Effector CD8-positive, alpha-beta T cell (primary cell): Measurements from ENCODE around the gene KIF26B.
"Not testable (repeated sequence)": the region's sequence is repeated elsewhere in the genome, so short reads cannot be mapped to it uniquely, and the experiment has no call there.

ENCODE experiments used
- DNase-seq: peaks from one replicate; lab custom pipeline; 2025; lab: John Stamatoyannopoulos, UW

Gene KIF26B

DNA sequence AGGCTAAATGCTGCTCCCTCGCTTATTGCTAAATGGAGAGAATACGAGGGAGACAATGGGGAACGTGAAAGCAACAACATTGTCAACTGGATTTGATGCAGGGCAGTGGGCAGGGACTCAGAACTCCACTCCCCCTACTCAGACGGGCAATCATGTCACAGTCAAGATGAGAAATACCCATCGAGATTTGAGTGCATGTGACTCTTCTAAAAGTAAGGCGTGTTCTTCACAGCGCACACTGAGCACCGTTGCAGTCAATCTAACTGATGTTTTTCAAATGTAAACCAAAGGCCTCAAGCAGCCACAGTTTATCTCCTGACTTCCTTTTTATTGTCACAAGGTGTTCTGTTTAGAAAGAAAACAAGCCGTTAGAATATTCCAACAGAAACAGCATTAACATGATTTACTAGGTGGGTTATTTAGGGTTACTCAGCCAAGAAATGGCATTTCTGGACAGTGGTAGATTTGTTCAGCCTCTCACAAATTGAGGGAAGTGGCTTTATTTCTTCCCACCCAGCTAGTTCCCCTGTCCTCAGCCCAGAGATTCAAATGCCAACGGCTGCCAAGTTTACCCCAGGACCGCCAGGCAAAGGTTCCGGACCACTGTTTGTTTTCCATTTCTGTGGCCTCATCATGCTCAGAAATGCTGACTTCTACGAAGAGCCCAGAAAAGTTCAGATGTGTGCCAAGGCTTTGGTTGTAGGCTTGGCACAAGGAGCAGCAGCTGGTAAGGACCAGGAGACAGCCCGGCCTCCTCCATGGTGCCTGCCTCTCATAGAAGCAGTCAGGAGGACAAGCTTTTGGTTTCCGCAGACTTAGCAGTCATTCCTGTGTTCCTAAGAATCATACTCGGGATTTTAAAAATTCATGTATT lies 171.4 kb downstream of the KIF26B start:
- DNase-seq = no peak

DNA sequence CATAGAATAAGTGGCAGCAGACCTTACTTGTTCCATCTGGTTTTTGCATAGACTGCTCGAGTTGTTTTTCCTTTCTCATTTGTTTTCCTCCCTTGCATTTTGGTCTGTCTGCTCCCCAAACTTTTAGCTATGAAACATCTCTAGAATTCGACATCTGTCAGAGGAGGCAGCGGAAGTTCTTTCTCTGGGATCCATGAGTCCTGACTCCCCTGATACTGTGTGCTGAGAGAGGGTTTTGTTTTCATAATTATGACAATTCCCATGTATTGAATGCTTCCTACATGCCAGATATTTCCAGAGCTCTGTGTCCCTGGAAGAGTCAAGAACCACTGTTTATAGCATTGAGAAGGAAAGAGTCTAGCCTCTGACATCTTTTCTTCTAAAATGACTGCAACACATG lies 172.6 kb downstream of the KIF26B start:
- DNase-seq = no peak

DNA sequence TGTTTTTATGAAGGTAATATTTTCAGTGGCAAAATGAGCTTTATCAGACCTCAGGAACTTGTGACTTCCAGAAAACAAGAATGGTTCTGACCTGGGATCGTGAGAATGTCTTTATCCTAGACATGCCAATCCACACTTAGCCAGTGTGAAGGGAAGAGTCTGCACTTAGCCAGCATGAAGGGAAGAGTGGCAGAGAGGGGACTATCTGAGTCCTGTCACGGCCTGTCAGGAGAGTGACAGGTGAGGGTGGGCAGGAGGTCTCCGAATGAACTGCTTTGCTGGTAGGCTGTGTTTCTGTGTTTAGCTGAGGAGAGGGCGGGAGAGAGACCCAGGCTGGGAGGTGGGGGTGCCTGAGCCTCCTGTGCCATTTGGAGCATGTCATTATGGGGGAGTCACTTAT lies 173.1 kb downstream of the KIF26B start:
- no peak for DNase-seq

DNA sequence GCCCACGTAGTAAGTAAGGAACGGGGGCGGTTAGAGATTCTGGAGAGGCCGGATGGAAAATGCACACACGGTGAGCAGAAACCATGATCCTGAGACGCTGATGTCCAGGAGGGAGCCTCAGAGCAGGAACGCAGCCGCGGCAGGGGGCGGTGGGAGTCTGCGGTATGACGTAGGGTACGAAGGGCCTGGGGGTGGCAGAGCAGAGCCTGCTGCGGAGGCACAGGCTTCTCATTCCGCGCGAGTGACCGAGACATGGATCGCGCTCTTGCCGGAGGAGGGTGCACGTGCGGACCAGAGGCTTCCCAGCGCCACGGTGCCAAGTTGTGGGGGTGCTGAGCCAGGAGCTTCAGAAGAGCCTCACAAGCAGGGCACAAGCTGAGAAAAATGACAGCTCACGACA lies 176.2 kb downstream of the KIF26B start:
- DNase-seq = no peak

DNA sequence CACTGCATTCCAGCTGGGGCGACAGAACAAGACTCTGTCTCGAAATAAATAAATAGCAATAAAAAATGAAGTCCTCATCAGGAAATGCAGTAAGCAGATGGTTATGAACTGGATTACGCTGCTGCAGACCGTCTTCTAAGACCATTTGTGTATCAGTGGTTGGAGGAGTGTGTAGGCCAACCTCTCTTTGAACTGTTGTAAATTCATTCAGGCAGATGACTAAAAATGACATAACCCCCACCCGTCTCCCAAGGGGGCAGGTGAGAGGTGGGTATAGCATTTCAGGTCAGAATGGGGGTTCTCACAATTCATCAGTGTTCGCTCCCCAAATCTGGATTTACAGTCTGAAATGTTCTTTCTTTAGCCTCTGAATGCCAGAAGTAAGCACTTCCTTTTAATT lies 177.3 kb downstream of the KIF26B start:
- no peak for DNase-seq

DNA sequence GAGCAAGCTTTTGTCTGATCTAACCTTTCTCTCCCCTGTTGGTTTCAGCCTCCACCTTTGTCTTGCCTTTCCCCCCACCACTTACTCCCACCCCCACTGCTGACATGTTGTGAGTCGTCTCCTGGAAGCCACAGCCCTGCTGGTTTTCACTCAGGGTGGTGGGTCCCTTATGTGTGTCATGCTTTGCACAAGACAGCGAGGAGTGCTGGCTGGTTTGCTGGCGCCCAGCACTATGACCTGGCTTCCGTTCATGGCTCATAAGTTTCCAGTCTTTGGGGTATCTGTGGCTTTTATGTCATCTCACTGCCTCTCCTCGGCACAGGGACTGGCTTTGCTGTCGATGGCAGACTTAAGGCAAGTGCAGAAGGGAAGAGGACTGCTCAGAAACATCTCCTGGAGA lies 177.7 kb downstream of the KIF26B start:
- DNase-seq = no peak

DNA sequence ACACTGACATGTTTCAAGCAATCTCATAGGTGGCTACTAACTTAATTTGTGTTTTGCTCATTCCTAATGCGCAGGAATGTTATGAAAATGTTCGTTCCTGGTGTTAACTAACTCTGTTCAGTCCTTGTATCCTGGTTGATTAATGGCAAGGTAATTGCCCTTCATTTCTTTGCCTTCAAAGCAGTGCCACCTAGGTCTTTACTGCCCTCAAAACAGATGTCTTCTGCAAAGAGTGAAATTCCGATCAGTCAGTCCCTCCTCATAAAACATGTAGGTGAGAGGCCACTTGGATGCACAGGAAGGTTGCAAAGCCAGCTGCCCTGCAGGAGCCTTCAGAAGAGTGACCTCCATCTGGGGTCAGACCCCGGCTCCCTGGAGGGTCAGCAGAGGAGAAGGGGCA lies 179.4 kb downstream of the KIF26B start:
- no peak for DNase-seq

DNA sequence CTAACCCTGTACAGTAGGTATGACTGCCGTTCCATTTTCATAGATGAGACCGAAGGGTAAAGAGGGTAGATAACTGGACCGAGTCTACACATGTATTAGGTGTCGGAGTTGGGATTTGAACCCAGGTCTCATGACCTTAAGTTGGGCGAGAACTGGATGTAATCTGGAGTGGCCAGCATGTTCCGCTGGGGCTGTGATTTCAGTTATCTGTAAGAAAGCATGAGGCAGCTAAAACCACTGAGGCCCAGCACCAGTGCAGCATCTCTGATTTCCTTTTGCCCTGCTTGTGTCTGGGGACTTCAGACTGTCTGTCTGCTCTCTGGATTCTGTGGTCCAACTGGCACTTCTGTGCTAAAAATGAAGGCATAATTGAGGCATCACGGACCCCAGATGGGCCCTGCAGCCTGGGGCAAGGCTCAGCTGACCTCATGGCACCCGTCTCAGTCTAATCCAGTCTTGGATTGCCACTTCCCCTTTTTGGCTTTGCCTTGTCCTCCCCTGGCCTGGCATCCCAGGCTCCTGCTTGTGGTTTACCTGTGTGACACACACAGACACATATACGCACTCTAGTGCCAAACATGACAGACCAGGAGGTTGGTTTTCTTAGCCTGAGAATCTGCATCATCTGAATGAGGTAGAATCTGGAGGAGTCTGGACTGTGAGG lies 180.2 kb downstream of the KIF26B start:
- no peak for DNase-seq

DNA sequence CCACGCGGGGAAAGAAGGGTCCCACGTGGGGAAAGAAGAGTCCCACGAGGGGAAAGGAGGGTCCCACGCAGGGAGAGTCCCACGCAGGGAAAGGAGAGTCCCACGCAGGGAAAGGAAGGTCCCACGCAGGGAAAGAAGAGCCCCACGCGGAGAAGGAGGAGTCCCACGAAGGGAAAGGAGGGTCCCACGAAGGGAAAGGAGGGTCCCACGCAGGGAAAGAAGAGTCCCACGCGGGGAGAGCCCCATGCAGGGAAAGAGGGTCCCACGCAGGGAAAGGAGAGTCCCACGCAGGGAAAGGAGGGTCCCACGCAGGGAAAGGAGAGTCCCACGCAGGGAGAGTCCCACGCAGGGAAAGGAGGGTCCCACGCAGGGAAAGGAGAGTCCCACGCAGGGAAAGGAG lies 180.9 kb downstream of the KIF26B start:
- not testable (repeated sequence) for DNase-seq

DNA sequence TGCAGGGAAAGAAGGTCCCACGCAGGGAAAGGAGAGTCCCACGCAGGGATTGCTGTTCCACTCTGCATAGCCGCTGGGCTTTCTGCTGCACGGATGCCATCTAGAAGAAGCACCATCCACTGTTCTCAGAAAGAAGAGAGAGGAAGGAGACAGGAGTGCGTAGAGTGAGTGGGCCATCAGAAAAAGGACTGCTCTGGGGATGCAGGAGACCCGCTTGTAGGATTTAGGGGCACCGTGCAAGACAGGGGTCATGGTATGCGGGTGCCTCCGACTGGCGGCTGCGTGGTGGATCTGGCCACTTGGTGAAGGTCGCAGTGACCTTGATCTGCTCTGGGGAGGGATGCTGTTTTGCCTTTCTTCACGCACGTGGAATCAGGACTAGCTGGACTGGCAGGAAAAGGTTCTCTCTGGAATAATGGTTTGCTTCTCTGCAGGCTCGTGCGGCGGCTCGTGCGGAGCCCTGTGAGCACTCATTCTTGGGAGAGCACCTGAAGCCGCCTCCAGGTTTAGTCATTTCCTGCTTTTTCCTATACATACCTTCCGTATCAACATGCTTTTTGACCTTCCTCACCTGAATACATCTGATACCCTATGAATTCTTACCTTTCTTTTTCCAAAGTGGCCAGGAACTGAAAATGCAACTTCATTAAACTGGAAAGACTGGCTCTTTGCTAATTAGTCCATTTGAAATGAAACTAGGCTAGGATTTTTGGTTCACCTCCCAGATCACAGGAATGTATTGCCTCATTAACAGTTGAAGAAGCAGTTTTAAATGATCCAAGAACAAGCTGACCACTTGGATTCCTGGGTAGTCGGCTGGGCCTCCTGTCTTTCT lies 181.6 kb downstream of the KIF26B start:
- no peak for DNase-seq

DNA sequence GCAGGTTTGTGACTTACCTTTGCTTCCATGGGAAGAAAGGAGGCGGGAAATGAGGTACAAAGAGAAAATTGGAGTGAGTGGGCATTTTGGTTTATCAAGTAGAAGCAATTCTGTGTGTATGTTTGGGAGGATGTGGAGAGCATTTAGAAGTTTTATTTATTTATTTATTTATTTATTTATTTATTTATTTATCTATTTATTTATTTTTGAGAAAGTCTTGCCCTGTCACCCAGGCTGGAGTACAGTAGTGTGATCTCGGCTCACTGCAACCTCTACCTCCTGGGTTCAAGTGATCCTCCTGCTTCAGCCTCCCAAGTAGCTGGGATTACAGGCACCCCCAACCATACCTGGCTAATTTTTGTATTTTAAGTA lies 182.2 kb downstream of the KIF26B start:
- not testable (repeated sequence) for DNase-seq

DNA sequence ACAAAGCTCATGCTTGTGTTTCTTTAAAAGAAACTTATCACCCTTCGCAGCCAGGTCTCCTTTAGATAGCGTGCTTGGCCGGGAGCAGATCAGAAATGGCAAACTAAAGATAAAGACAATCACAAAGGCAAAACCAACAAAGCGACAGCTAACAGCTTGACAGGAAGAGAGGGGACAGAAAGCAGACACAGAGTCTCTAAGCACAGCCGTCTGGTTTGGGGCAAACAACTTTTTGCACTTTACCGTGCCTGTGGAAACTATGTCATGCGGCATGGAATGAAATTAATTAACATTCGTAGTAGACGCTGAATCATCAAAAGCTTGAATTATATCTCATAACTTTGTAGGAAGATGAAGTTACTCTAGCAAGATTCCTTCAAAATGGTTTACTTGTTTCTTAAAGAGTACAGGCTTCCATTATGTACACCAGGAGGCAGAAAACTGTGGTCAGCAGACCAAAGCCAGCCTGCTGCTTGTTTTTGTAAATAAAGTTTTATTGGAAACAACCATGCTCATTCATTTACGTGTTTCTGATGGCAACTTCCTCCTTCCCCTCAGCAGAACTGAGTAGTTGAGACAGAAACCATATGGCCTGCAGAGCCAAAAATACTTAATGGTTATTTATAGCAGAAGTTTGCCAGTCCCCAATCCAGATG lies 183.2 kb downstream of the KIF26B start:
- no peak for DNase-seq

DNA sequence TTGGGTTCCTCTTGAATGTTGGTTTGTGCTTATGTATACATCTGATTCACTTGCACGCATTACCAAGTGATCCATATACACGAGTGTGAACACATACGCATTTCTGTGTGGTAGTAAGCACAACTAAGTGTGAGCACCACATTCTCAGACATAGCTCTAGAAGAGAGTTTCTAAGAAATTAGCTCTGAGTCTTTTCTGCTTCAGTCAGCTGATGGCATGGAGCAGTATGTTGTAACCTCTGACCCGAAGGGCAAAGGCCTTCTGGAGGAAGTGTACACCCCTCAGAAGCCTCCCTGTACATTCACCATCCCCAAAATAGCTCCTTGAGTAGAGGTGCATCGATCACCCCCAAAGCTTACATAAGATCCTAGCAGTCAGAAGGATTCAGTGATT lies 183.7 kb downstream of the KIF26B start:
- DNase-seq = no peak

DNA sequence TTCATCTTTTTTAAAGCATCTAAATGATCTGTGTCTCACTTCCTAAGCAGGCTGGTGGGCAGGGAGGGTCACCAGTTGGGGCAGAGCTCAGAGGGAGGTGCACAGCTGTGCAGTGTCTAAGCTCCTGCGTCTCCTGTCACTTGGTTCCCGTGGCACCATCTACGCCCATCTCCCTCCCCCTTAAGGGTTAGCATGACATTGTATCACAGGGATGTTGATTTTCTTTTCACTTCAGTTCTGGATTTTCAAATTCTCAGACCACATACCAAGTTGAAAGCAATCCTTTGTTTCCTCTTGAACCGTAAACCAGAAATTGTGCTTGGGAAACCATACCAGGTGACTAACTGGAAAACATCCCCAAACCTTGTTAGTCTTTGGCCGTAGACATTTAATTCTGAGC lies 187.0 kb downstream of the KIF26B start:
- DNase-seq = no peak

DNA sequence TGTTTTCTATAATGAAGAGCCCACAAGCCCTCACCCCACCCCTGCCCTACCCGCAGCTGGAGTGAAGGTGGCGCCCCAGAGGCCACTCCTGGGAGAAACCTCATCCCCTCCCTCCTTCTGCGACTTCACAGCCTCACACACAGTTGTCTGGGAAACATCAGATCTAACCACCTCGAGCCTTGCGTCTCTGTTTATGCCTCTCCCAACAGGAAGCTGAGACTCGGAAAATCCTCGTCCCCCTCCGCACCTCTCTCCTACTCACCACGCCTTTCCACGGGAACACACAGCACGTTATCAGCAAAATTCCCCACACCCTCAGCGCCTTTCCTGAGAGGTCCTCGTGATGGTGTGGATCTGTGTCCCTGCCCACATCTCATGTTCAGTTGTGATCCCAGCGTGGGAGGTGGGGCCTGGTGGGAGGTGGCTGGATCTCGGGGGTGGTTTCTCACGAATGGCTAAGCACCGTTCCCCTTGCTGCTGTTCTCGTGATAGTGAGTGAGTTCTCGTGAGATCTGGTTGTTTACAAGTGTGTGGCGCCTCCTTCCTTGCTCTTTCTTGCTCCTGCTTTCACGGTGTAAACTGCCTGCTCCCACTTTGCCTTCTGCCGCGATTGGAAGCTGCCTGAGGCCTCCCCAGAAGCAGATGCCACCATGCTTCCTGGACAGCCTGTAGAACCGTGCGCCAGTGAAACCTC lies 190.6 kb downstream of the KIF26B start:
- DNase-seq = no peak

DNA sequence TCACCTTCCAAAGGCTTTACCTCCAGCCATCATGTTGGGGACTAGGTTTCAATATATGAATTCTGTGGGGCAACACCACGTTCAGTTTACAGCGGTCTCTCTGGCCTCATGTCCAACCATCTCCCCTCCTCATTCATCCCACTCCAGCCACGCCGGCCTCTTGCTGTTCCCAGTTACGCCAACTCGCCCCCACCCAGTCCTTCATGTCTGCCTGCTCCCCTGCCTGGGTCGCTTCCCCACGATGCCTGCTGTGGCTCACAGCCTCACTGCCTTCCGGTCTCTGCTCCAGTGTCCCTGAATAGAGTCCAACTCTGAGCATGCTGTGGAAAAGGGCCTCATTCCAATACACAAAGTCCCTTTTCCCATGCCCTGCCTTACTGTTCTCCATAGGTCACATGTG lies 193.8 kb downstream of the KIF26B start:
- no peak for DNase-seq

DNA sequence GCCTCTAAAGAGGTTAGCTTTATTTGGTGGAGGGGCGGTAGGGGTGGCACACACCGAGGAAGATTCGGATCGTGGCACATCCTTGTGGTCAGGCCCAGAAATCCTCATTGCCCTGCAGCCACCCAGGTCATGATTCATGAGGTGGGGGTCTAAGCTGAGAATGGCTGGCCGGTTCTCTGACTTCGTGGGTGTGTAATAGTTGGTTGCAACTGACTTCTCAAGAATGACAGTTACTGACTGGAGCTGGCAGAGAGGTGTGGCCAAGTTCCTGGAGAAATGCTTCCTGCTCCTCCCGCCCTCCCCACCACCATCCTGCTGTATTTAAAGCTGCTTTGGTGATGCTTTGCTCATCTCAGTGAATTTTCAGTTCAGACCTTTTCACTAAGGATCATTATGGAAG lies 198.6 kb downstream of the KIF26B start:
- no peak for DNase-seq

DNA sequence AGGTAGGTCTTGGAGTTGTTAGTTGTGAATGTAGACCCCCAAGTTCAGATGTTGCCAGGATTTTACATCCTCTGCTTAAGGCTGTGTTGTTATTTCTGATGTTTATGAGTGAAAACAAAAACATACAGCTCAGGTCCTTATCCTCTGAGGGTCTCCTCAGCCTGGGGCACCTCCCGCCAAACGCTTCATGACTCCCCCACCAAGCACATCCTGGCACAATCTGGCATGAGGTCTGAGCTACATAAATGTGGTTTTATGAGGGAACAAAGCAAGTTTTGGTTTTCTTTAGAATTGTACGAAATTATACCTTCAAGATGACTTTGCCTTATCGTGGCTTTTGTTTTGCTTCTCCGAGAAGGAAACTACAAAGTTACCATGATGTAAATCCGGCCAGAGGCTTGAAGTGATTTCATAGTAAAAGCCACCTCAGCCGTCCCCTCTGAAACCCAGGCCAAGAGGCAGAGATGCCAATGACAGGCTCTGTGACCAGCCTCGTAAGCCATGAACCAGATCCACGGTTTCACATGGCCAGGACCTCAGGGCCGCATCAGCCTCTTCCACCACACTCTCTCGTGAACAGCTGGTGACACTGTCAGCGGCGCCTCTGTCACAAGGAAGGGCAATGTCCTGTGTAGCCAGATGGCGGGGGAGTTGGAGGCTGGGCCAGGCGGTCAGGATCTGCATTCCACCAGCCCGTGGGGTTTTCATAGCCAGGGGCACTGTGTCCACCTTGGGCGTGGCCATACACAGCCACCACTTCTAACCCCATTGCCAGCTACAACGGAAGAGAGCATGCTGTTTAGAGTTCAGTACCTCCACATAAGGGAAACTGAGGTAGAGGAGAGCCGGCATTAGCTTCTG lies 199.4 kb downstream of the KIF26B start:
- DNase-seq = no peak

DNA sequence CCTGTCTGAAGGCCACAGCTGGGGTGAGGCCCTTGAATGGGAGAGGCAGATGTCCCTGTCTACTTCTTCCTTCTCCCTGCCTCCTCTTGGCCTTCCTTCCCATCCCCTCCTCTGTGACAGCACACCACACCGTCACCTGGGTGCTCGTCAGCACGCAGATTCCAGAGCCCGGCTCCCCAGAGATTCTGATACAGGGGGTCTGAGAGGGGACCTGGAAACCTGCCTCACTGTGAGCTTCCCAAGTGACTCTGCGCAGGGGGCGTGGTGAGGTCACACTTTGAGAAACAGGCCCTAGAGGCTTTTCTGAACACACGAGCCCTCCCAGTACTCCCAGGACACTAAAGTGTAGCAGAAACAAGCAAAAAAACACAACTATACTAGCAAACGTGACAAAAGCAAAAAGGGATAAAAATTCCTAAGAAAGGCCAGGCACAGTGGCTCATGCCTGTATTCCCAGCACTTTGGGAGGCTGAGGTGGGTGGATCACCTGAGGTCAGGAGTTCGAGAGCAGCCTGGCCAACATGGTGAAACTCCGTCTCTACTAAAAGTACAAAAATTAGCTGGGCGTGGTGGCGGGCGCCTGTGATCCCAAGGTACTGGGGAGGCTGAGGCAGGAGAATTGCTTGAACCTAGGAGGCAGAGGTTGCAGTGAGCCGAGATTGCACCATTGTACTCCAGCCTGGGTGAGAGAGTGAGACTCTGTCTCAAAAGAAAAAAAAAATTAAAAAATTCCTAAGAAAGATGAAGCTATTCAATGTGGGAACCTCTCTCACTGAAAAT lies 201.3 kb downstream of the KIF26B start:
- DNase-seq = not testable (repeated sequence)
